Stimulated activated CD4-positive, alpha-beta T cell treated with anti-CD3 and anti-CD28 coated beads, TNF-alpha, amount 100 ng/mL, for 1 hour (primary cell): ENCODE data around the gene WDR48.
A peak's percentile ranks its signal among the peaks of the same experiment; 100 is the strongest.

Experiments
- DNase-seq, 3 donors: peaks; one replicate each; pipeline ENCODE4 v3.0.0-alpha.2; 2020; ENCODE audit warnings: low read depth in 3 of 3, low spot score in 1 of 3

The WDR48 gene

DNA sequence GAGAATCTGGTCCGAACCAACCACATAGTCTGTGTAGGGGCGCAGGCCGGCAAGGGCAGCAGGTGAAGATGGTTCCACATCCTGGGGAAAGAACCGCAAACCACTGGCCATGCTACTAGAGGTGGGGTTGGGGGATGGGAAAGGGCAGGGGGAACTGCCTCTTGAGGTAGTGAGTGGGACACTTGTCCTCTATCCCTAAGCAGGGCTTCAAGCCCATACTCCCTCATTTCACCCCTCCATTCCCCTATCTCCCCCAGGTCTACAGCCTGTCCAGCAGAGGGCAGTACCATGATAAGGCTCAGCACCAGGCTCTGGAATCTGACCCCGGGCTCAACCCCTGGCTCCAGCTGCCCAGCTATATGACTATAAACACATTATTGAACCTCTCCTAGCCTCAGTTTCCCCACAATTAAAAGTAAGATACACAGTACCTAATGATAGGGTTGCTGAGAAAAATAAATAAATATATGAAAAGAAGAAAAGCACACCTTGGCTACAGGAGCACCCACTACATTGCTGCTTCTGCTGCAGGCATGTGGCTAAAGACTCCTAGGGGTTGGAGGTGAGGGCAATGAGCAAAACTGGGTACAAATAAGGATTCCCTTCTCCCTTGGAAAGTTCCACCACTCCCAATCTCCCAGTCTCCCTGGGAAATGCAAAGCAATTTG lies 49.3 kb downstream of the WDR48 start:
- peak in 1 of 3 donors; percentile 14 for DNase-seq

DNA sequence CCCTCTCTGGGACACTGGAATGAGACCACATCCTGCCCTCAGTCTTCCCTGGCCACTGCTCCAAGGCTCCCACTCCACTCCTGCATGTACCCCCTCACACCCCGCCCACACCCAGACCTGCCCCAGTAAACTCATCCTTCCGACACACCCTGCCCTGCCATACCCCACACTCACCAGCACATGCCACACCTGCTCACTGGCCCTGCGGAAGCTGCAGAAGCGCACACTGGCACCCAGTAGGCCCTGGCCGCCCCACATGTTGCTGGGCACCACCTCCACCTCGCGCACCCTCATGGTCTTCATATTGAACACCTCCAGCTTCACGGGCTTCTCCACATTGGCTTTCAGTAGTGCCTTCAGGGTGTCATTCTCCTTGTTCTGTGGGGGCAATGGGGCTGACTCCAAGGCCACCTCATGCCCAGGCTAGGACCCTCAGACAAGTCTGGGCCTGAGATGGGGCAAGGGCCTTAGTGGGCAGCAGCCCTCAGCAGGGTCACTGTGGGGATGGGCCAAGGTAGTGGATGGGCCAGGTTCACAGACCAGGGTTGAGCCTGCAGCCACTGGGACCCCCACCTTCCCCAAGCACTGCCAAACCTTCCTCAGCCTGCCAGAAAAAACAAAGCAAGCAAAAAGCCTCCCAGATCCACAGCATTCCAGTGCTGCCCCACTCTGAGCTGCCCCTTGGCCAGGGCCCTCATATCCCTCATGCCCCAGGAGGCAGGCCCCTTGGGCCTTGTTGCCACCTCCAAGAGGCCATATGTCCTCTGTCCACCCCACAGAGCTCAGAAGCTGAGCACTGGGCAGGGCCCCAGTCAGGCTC lies 50.9 kb downstream of the WDR48 start:
- no peak for DNase-seq

DNA sequence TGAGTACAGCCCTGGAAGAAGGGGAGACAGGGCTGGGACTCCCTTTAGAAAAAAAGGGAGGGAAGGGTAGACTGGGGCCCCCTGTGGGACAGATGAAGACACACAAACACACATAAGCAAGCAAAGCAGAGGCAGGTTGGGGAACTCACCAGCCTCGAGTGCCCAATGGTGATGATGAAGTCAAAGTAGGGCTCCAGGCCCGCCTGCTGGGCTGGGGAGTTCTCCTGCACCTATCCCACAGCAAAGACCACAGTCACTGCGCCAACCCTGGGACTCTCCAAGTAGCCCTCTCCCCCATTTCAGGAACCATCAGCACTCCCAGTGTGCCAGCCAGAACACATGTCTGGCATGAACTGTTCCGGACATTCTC lies 51.5 kb downstream of the WDR48 start:
- DNase-seq, result no peak

DNA sequence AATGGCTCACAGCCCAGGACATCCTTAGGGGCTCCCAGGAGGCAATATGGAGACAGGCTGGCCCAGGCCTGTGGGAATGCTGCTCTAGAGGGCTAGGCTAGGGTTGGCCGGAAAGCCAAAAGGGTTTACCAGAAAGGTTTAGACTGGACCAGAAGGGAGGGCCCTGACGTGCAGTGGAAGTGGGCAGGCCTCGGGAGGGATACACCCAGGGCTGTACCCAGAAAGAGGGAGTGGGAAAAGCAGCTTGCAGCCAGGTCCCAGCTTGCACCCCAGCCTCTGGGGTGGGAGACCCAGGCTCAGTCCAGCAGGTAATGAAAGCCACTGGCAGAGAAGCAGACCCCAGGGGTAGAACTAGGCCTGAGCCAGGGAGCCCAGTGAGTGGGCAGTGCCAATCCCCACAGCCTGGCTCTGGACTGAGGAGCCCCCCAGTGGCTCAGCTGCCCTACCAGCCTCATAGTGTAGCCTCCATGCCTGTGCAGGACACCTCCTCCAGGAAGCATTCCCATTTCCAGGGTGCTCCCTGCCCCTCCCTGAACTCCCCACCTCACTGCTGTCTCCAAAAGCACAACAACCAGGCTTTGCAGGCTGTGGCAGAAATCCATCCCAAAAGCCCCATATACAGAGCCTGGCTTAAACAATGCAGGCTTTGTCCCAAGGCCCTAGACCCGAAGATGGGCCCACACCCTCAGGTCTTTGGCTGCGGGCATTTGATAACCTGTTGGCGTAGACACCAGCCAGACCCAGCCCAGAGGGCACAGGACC lies 52.2 kb downstream of the WDR48 start:
- DNase-seq, result no peak

DNA sequence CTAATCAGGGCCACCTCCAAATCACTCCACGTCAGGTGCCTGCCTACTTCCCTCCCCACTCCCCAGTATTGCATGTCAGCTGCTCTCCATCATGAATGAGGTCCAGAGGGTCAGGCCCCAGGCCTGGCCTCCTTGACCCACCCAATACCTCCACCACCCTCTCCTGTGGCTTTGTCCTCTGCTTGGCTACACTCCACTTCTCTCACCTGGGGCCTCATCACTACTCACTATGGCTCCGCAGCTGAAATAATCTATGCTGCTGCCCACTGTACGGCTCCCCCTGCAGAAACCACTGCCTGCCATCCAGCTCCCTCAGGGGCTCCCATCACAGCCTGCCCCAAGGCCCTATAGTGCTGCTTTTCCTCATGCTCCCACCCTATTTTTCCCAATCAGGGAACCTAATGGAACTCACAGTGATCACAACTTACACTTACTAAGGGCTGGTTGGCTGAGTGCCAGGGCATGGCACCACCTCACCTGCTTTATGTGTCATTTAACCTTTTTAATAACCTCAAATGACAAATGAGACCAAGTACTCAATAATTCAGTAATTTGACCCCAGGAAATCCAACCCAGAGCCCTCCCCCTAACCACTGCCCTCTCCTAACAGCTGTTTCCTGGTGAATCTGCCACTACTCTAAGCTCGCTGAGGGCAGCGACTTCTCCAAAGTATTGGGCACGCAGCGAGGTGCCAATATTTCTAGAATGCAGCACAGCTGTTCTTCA lies 53.3 kb downstream of the WDR48 start:
- DNase-seq, result no peak

DNA sequence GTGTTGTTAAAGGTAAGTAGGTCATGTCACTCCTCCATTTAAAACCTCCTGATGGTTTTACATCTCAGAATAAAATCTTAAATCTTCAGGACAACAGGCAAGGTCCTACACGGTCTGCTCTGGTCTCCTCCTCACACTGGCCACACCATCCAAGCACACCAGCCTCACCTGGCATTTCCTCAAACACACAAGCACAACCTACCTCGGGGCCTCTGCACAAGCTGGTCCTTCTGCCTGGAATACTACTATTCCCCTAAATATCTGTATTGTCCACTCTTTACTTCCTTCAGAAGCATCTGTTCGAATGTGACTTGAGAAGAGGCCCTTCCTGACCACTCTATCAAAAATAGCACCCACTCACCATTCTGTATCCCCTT lies 53.9 kb downstream of the WDR48 start:
- DNase-seq, result no peak

DNA sequence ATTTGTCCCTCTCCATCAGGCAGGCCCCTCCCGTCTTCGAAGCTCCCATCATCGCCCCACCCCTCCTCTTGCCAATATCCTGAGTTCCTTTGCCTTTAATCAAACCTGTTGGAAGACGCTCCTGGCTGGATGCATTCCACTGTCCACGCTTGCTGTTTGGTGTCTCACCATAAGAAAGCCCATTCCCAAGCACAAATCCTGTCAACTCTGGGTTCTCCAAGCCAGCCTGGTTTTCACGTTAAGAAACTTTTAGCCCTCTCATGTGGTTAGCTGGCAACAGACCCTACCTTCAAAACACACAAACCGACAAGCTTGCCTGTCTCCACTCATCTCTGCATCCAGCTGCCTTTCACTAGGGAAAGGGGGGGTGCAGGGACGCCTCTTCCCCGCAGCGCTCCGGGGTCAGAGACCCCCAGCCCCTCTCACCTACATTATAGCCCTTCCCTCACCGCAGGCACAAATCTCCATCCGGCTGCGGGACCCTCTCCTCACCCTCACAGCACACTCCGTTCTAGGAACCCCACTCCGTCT lies 54.5 kb downstream of the WDR48 start:
- DNase-seq, result no peak

DNA sequence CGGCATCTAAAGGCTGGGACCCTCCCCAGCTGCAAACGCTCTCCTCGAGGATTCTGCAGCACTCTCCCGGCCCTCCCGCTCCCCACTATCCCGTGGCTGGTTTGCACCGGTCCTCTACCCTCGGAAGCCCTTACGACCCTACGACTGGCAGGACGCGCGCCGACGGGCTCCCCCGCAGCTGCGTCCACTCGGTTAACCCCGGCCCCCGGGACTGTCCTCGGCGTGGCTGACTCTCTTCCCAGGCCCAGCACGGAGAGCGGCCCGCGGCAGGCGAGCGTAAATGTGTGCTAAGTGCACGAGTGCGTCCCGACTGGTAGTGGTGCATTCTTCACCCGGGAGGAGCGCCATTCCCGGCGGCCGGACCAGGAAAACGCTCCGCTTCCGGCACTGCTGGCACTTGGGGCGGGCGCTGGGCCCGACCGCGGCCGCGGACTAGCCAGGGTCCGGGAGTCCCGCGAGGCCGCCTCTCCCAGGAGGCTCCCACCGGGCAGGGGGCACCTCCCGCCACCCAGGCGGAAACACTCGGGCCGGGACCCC lies 55.1 kb downstream of the WDR48 start:
- DNase-seq, result peak in 1 of 3 donors; percentile 11

DNA sequence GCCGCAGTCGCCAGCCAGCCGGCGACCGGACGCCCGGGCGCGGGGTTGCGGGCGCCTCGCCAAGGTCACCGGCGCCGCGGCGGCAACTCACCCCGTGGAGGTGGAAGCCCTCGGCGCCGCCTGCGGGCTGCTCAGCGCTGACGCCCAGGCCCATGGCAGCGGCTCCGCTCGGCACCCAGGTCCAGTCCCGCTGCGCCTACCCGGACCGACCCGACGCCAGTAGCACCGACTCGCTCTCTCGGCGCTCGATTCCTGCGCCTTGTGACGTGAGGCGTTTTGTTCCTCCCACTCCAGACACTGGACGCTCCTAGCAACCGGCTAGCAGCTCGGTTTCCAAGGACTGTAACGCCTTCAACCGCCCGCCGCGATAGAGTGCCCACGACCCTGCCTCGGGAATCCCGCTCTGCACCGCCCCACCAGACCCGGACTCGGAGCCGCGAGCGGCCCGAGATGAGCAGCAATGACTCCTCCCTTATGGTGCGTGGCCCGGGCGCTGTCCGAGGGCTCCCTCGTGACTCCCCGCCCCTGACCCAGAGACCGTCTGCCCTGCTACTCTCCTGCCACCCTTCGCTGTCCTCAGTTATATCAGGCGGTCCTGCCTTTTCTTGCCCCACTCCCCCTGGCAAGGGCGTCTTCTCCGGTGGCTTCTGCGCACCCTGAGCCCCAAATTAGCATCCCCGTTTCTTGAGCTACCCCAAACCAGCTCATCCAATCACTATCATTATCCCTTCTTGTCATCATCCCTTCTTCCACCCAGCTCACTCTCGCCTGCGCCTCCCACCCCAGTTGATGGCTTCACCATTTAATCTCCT lies 55.8 kb downstream of the WDR48 start, which contains the start of the genes GORASP1 and TTC21A:
Gene GORASP1 (minus strand): TSS at position 240 of the 812 bp plus-strand sequence. CDS start 86 bp downstream, at position 154.
Gene TTC21A (plus strand): TSS at position 293 of the 812 bp plus-strand sequence. CDS start 158 bp downstream, at position 451.
- peak; percentile 33 to 35 (median 33) for DNase-seq

DNA sequence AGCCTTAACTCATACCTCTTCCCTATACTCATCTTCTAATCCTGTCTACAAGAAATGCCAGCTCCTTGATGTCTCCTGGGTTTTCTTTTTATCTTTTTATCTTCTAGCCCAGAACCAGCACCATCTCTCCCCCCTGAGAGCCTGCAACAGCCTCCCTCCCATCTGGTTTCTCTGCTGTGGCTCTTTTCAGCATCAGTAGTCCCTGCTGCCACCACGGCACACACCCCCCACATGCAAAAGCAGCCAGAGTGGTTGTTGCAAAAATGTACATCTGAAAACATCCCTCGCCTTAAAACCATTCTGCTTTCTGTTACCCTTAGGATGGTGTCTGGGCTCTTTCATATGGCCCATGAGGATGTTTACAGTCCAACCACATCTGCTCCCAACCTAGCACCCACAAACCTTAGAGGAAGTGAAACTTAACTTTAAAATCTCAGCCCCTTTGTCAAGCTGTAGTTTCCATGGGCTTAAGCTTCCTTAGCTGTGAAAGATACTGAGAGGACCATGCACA lies 56.4 kb downstream of the WDR48 start:
- DNase-seq, result no peak

DNA sequence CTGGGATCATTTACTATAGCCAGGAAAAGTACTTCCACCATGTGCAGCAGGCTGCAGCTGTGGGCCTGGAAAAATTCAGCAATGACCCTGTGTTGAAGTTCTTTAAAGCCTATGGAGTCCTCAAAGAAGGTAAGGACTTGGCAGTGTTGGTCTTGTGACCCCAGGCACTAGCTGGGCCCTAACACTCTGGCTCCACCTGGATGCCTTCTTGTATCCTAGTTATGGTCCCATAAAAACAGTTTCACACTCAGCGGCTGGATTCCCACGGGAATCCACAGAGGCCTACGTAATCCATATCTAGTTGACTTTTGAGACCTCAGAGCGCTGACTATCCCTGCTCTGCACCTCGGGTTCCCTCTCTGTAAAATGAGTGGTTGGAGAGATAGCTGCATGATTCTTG lies 57.3 kb downstream of the WDR48 start:
- DNase-seq, result no peak

DNA sequence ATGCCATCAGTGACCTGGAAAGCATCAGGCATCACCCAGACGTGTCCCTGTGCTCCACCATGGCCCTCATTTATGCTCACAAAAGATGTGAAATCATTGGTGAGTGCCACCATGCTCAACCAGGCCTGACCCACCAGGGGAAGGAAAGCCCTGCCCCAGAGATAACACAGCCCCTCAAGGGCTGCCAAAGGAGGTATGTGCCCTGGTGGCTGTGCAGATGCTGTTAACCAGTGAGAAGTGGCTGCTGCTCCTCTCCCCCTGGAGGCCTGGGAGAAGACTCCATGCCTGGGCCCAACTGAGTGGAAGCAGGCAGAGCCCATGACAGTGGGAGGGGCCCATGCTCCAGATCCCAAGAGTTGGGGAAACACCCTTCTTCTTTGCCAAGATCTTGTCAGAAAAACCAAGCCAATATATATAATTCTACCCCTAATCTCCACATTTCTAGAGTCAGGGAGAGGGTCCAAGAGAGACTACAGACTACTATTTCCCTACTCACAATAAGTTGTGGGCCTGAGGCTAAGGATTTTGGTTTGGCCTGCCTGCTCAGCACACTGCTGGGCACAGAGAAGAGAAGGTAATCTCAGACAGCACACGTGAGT lies 58.3 kb downstream of the WDR48 start:
- DNase-seq, result no peak

DNA sequence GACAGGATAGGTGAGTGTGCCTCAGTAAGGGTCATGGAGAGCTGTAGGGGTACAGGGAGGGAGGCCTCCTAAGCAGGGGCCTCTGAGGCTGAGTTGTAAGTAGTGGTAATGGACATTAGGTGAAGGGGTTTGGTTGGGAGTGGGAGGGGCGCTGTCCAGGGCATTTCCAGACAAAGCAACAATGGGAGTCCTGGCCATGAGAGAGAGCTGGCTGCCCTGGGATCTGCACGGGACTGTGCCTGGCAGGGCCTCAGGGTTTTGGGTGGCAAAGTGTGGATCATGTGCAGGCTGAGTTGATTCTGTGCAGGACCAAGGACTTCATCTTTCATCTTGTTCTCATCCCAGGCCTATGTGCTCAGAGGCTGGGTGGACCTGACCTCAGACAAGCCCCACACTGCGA lies 60.3 kb downstream of the WDR48 start:
- DNase-seq, result no peak

DNA sequence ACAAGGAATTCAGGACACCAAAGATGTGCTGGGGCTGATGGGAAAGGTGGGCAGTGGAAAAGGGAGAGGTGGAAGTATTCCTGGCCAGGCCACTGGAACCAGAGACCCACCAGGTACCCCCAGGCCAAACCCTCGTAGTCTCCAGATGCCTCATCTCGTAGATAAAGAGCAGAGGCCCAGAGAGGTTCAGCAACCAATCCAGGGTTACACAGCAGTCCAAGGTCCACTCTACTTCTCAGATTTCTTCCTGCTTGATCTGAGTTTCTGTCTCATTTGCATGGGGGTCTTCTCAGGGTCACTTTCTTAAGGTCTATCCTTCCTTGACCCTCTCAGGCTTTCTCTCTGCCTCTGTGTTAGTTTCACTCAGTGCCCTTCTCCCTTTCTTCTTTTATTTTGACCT lies 60.7 kb downstream of the WDR48 start:
- DNase-seq, result no peak

DNA sequence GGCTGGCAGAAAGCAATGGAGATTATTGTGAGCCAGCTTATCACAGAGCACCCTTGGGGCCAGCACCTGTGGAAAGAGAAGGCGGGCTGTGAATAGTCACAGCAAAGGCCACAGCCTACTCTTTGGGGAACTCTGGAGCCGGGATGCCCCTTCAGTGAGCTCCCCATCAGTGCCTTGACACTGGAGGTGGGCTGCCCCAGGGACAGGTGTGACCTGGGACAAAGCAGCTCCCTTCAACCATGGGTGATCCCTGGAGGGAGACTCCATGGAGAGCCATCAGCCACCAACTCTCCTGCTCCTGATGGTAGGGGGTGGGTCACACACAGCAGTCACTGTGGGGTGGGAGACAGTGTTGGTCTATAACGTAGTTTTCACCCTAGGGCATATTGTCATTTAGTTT lies 61.5 kb downstream of the WDR48 start:
- no peak for DNase-seq

DNA sequence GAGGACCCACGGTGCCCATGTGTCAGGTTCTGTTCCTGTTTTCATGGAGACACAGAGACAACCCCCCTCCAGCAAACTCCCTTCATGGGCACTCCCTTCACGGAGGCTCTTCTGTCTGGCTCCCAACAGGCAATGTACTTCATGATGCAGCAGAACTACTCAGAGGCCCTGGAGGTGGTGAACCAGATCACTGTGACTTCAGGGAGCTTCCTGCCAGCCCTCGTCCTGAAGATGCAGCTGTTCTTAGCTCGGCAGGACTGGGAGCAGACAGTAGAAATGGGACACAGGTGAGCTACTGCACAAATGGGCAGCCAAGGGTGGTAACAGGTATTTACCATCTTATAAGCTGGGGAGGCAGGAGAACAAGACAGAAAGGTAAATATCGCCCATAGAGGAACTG lies 62.6 kb downstream of the WDR48 start:
- no peak for DNase-seq

DNA sequence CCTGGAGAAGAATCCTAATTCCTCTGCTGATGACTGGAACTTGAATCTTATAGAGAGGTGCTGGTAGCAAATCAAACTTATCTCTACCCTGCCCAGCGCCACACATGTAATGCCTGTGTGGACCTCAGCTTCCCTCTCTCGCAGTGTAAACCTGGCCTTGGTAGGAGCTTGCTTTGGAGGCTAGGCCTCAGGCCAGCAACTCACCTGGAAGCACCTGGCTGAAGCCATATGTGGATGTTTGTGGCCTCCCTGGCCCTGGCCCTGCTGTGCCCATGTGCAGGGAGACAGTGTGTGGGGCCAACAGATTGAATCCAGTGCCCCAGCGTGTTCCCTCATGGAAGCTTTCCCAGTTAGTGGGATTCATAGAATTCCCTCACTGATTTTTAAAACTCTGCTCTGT lies 64.1 kb downstream of the WDR48 start:
- DNase-seq, result no peak

DNA sequence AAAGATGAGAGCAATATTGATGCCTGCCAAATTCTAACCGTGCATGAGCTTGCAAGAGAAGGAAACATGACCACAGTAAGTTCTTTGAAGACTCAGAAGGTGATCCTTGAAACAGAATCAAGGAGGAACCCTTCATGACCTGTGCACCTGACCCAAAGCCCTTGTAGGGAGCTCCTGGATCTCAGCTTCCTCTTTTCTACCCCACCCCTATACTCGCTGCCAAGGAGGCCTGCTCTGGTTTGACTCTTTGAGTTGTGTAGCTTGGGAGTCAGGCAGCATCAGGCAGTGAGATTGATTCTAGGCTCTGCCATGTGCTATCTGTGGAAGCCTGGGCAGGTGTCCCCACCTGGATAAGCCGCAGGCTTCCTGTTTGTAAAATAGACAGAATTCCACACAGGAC lies 66.3 kb downstream of the WDR48 start:
- no peak for DNase-seq
